ENCODE measurements around the gene TMEM178B. TPM values are rescaled to one million over a fixed set of nuclear protein-coding genes. Genes with fewer than 3 reads are reported as not detected.

The TMEM178B gene
- total and polyA plus RNA-seq, 2 of the 4 experiments (the other 2 are of a cell fraction): under 0.01 to 0.05 TPM

GRCh38 chr7:141275350-141275749, 201.5 kb downstream of the TMEM178B start:
- no peak overlapping the region for H4K5ac ChIP-seq (ENCODE audit: low read depth, low read length)
- H2AFZ ChIP-seq (replicated peaks; ENCODE audit: low read length, poor library complexity): no peak overlapping the region
- no peak overlapping the region for H3K4me2 ChIP-seq (ENCODE audit: low read depth, low read length)
- no peak overlapping the region for H2AK5ac ChIP-seq (ENCODE audit: low read depth, low read length)
- H4K20me1 ChIP-seq (ENCODE audit: insufficient read depth, low read length): no peaks in the 10 kb centered on the region
- H3K9me3 ChIP-seq (ENCODE audit: control insufficient read depth, insufficient read depth, low read length): peaks cover 1% of the 10 kb centered on the region; the same call in 1 of the 2 replicates
- H3K36me3 ChIP-seq (ENCODE audit: control insufficient read depth, insufficient read depth, low read length): no peaks in the 10 kb centered on the region
- H3K23ac ChIP-seq (ENCODE audit: low read depth, low read length): no peak overlapping the region
- no peak for DNase-seq
- no peak overlapping the region for H3K9ac ChIP-seq (ENCODE audit: low read depth, low read length)
- H3K56ac ChIP-seq (ENCODE audit: extremely low read depth, insufficient read depth, low read length): no peak overlapping the region
- POLR2A ChIA-PET (ENCODE audit: unreplicated experiment): no interaction called here
- H2BK120ac ChIP-seq (ENCODE audit: low read depth, low read length): no peak overlapping the region
- no peak overlapping the region for H2BK5ac ChIP-seq (ENCODE audit: low read depth, low read length, poor library complexity, severe bottlenecking)
- no peak overlapping the region for H3K14ac ChIP-seq (replicated peaks; ENCODE audit: low read depth, low read length)
- H3K9me1 ChIP-seq (ENCODE audit: insufficient read depth, low read length): no peaks in the 10 kb centered on the region
- no CpG with 5 or more reads among the region's 2 CpGs for WGBS, 2 experiments (ENCODE audit: extremely low coverage in 2 of 2, insufficient read length in 1 of 2)
- no peak for TF ChIP-seq BHLHE40 (IDR thresholded peaks at IDR 0.05; ENCODE audit: low read depth, low read length)
- TF ChIP-seq MXI1 (IDR thresholded peaks at IDR 0.05; ENCODE audit: borderline replicate concordance, low read depth, low read length): no peak
- TF ChIP-seq CEBPB (IDR thresholded peaks at IDR 0.05; ENCODE audit: low read depth, low read length): no peak
- CTCF ChIA-PET: no interaction called here
- H3K18ac ChIP-seq (ENCODE audit: low read depth, low read length): no peak overlapping the region
- H2BK15ac ChIP-seq (ENCODE audit: low read depth, low read length): no peak overlapping the region
- H3K4ac ChIP-seq (ENCODE audit: low read depth, low read length): no peak overlapping the region
- dilution Hi-C loops (cut with HindIII; ENCODE audit: low sequenced_read_pairs, unreplicated experiment): no loop called here
- ATAC-seq (ENCODE audit: low read depth): no peak
- H3K4me3 ChIP-seq (ENCODE audit: insufficient read depth, low read depth, low read length): no peak overlapping the region
- no peaks in the 10 kb centered on the region for H3K79me1 ChIP-seq (ENCODE audit: low read depth in 1 of 2, low read length in 2 of 2)
- H3K4me1 ChIP-seq (ENCODE audit: control insufficient read depth, insufficient read depth, low read length): no peaks in the 10 kb centered on the region
- no TSS peak for BruUV-seq (replicated peaks)
- H4K91ac ChIP-seq (ENCODE audit: insufficient read depth, low read depth, low read length): no peak overlapping the region
- no peak overlapping the region for H2AK9ac ChIP-seq (replicated peaks; ENCODE audit: low read depth, low read length, poor library complexity)
- H3K27me3 ChIP-seq (ENCODE audit: control insufficient read depth, insufficient read depth, low read length): no peaks in the 10 kb centered on the region
- no peak overlapping the region for H4K8ac ChIP-seq (ENCODE audit: low read depth in 2 of 2, low read length in 2 of 2)
- H3K27ac ChIP-seq (ENCODE audit: insufficient read depth, low read length): no peak overlapping the region
- in situ Hi-C loops (cut with MboI; ENCODE audit: low sequenced_read_pairs): no loop called here
- intact Hi-C loops (cut with micrococcal nuclease): no loop called here
- H2BK20ac ChIP-seq (ENCODE audit: low read depth, low read length): no peak overlapping the region

Measured in IMR-90 (cell line).